Activated B cell treated with CpG ODN at 0.5 μM for 24 hours (primary cell): ENCODE measurements around the gene GARIN5A. TPM values are rescaled to one million over a fixed set of nuclear protein-coding genes. Genes with fewer than 3 reads are reported as not detected.

ENCODE experiments used
- ATAC-seq: fragments of 200-7000 bp; cut with Tn5 transposase; one replicate; pipeline ENCODE4 v1.10.0; 2021; ENCODE audit warnings: low read depth, mild to moderate bottlenecking, moderate library complexity
- CTCF ChIA-PET: fragments of 350-600 bp; sonication (Branson Sonifier 250); formaldehyde crosslinking; loops from one replicate; lab custom pipeline; 2021; ENCODE audit warnings: antibody characterized with exemption; lab: Charles Lee
- POLR2A ChIA-PET: fragments of 350-600 bp; sonication (Branson Sonifier 250); formaldehyde crosslinking; loops from one replicate; lab custom pipeline; 2021; ENCODE audit warnings: antibody characterized with exemption; lab: Charles Lee
- DNase-seq: peaks from one replicate; pipeline ENCODE4 v3.0.0; 2022
- H3K27ac Mint-ChIP-seq: one replicate; pipeline ENCODE4 v1.8.0; 2020; ENCODE audit warnings: mixed read lengths
- H3K27me3 Mint-ChIP-seq: one replicate; pipeline ENCODE4 v1.8.0; 2021; ENCODE audit warnings: mixed read lengths
- H3K36me3 Mint-ChIP-seq: one replicate; pipeline ENCODE4 v1.8.0; 2021; ENCODE audit warnings: low read depth, mixed read lengths
- H3K4me1 Mint-ChIP-seq: one replicate; pipeline ENCODE4 v1.8.0; 2021; ENCODE audit warnings: mixed read lengths
- H3K4me3 Mint-ChIP-seq: one replicate; pipeline ENCODE4 v1.8.0; 2020; ENCODE audit warnings: mild to moderate bottlenecking, mixed read lengths
- H3K9me3 Mint-ChIP-seq: one replicate; pipeline ENCODE4 v1.8.0; 2020; ENCODE audit warnings: mixed read lengths
- intact Hi-C: fragments of 100-400 bp; cut with micrococcal nuclease; formaldehyde crosslinking; loops from one replicate; pipeline ENCODE4 v1.15.1; 2024
- total RNA-seq: library from RNA; stranded (reverse); gene quantifications from 2 replicates; pipeline ENCODE4 v1.2.3, GENCODE V29; 2022
- TF ChIP-seq, protein P1 (sequence below): fragments of 200-600 bp; IDR thresholded peaks from one replicate; pipeline ENCODE4 v1.8.0; 2022; ENCODE audit warnings: antibody characterized with exemption, mild to moderate bottlenecking

GARIN5A gene
- total RNA-seq, 1 donor from 2014 or later = 0.67 TPM

DNA sequence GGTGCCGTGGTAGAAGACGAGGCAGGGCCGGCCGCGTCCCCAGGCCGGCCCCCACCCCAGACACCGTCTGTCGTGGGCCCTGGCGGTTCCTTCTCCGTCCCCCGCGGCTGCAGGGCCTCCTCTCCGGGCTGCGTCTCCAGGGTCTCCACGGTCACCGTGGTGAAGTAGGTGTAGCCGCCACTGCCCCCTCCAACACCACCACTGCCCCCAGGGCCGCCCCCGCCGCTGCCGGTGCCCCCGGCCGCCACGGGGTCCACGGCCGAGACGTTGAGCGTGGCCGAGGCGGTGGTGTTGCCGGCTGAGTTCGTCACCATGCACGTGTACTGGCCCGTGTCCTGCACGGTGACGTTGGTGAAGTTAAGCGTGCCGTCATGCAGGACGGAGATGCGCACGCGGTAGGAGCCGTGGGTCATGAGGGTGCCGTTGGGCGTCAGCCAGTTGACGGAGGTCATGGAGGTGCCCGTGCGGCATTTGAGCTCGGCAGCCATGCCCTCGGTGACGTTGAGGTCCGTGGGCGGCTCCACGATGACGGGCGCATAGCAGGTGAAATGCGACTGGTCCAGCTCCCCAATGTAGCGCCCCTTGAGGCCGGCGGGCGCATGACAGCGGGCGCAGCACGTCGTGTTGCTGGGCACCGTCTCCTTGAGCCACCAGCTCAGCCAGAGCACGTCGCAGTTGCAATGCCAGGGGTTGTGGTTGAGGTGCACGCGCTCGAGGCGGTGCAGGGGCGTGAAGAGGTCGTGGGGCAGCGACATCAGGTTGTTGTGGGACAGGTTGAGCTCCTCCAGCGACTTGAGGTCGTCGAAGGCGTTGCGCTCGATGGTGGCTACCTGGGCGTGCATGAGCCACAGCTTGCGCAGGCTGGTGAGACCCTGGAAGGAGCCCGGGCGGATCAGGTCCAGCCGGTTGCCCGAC is 41.7 kb upstream of the GARIN5A start:
- H3K27me3 Mint-ChIP-seq = peaks cover 8% of the 10 kb centered on the region
- H3K36me3 Mint-ChIP-seq = no peaks in the 10 kb centered on the region
- H3K27ac Mint-ChIP-seq = no peak overlapping the region
- TF ChIP-seq, protein P1, sequence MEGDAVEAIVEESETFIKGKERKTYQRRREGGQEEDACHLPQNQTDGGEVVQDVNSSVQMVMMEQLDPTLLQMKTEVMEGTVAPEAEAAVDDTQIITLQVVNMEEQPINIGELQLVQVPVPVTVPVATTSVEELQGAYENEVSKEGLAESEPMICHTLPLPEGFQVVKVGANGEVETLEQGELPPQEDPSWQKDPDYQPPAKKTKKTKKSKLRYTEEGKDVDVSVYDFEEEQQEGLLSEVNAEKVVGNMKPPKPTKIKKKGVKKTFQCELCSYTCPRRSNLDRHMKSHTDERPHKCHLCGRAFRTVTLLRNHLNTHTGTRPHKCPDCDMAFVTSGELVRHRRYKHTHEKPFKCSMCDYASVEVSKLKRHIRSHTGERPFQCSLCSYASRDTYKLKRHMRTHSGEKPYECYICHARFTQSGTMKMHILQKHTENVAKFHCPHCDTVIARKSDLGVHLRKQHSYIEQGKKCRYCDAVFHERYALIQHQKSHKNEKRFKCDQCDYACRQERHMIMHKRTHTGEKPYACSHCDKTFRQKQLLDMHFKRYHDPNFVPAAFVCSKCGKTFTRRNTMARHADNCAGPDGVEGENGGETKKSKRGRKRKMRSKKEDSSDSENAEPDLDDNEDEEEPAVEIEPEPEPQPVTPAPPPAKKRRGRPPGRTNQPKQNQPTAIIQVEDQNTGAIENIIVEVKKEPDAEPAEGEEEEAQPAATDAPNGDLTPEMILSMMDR = no peak
- no peak for DNase-seq
- ATAC-seq = no peak
- intact Hi-C loops = no loop called here
- no peaks in the 10 kb centered on the region for H3K9me3 Mint-ChIP-seq
- POLR2A ChIA-PET = no interaction called here
- H3K4me1 Mint-ChIP-seq = no peaks in the 10 kb centered on the region
- CTCF ChIA-PET = no interaction called here
- H3K4me3 Mint-ChIP-seq = no peak overlapping the region

DNA sequence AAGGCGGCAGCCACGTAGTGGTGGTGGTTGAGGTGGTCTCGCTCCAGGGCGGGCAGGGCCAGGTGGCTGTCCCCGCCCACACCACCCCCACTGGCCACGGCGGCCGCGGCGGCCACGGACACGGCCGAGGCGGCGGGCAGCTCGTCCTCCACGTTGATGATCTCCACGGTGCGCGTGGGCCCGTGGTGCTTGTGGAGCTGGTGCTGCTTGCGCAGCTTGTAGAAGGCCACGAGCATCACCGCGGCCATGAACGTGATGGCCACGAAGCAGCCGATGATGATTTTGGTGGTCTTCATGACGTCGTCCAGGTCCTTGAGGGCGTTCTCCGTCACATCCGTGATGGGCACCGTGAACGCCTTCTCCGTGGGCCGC is 41.0 kb upstream of the GARIN5A start:
- no peak overlapping the region for H3K27ac Mint-ChIP-seq

DNA sequence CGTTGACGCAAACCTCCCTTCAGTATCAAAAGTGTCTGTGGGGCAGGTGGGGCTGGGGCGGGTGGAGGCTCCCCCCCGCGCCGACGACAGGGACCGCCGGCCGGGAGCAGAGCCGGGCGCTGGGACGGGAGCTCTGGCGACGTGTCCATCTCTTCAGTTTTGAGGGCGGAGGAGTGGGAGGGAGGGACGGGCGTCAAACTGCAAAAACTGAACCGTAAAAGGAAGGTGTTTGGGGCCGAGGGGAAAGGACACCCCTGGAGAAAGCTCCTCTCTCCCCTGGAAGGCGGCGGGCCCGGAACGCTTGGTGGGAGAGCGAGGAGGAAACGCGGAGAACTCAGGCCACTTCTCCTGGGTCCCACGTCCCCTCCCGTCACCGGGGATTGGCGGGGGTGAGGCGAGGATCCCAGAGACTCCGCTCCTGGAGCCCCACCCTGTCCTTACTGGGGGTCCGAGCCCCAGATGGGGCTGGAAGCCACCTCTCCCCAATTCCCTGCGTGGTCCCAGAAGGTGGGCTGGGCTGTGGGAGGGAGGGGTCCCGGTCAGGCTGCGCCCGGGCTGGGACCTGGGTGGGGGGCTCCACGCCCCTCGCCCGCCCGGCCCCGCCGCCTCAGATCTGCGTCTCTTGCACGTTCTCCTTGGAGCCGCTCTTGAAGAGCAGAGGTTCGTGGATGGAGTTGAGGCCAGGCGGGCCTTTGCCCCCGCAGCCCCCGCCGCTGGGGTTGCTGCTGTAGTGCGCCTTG is 40.5 kb upstream of the GARIN5A start:
- intact Hi-C loops = no loop called here
- ChIA-PET CTCF (no interaction called here), POLR2A (interaction anchor here (0.6 kb wide), 1 partner anchor 91 kb away, joined by 3 read pairs; no protein-coding TSS in a partner anchor)
- no peak overlapping the region for H3K27ac Mint-ChIP-seq
- no peaks in the 10 kb centered on the region for H3K9me3 Mint-ChIP-seq
- H3K4me1 Mint-ChIP-seq = no peaks in the 10 kb centered on the region
- H3K36me3 Mint-ChIP-seq = no peaks in the 10 kb centered on the region
- TF ChIP-seq, protein P1 = no peak
- H3K4me3 Mint-ChIP-seq = no peak overlapping the region
- peaks cover 8% of the 10 kb centered on the region for H3K27me3 Mint-ChIP-seq
- ATAC-seq (no peak), DNase-seq (no peak)

More for the DNA sequence above, 41.0 kb upstream of the GARIN5A start:
- H3K36me3 Mint-ChIP-seq = no peaks in the 10 kb centered on the region
- peaks cover 8% of the 10 kb centered on the region for H3K27me3 Mint-ChIP-seq
- TF ChIP-seq, protein P1 = no peak
- POLR2A ChIA-PET = no interaction called here
- ATAC-seq (no peak), DNase-seq (no peak)
- intact Hi-C loops = no loop called here
- H3K9me3 Mint-ChIP-seq = no peaks in the 10 kb centered on the region
- CTCF ChIA-PET = no interaction called here
- no peak overlapping the region for H3K4me3 Mint-ChIP-seq
- H3K4me1 Mint-ChIP-seq = no peaks in the 10 kb centered on the region

DNA sequence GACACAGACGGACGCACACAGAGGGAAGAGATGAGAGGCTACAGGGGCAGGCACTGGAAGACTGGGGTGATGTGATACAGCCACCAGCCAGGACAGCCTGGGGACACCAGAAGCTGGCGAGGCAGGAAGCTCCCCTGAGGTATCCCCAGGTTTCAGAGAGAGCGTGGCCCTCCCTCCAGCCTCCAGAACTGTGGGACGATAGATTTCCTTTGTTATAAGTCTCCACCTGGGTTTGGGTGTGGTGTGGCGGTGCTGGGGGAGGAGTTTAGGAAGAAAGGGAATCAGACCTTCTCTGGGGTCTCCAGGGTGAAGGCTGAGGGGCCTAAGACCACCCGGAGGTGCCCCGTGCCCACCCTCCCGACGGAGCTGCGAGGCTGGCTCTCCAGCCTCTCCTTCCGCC is 39.8 kb upstream of the GARIN5A start:
- H3K27me3 Mint-ChIP-seq = peaks cover 8% of the 10 kb centered on the region
- CTCF ChIA-PET = no interaction called here
- H3K9me3 Mint-ChIP-seq = no peaks in the 10 kb centered on the region
- H3K4me1 Mint-ChIP-seq = peaks cover 4% of the 10 kb centered on the region
- ATAC-seq (no peak), DNase-seq (no peak)
- H3K4me3 Mint-ChIP-seq = no peak overlapping the region
- POLR2A ChIA-PET = interaction anchor here (0.6 kb wide), 1 partner anchor 90 kb away, joined by 3 read pairs; no protein-coding TSS in a partner anchor
- H3K27ac Mint-ChIP-seq = no peak overlapping the region
- H3K36me3 Mint-ChIP-seq = no peaks in the 10 kb centered on the region
- intact Hi-C loops = no loop called here
- TF ChIP-seq, protein P1 = no peak

DNA sequence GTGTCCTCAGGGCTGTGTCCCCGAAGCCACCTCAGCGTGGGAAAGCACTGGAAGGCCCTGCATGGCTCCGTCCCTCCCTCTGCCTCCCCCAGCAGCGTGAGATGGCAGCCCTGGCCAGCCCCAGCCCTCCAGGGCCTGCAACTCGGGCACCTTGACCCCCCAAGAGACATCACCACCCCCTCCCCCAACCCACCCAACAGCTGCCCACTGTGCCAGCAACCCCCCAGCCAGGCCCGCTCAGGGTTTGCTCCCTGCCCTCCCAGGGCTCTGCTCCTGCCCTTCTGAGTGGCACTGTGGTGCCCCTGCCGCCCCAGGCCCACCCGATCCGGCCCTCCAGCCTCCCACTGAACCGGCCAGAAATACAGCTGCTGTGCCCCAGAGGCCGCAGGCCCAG is 38.5 kb upstream of the GARIN5A start:
- DNase-seq (no peak), ATAC-seq (no peak)
- Mint-ChIP-seq H3K36me3 (peaks cover 3% of the 10 kb centered on the region), H3K27ac (no peak overlapping the region), H3K4me3 (no peak overlapping the region), H3K9me3 (no peaks in the 10 kb centered on the region), H3K27me3 (peaks cover 5% of the 10 kb centered on the region), H3K4me1 (peaks cover 13% of the 10 kb centered on the region)
- ChIA-PET CTCF (no interaction called here), POLR2A (no interaction called here)
- TF ChIP-seq, protein P1 = no peak
- intact Hi-C loops = no loop called here
